Liver (tissue), 5 donors: ENCODE results near the gene IFNA10. TPM values are rescaled to one million over a fixed set of nuclear protein-coding genes. Genes with fewer than 3 reads are reported as not detected.

Source experiments
- polyA plus RNA-seq, 2 donors: library from polyadenylated mRNA; stranded (reverse) in 1 of 2; unstranded in 1 of 2; fragments of 200-250 nt in 1 of 2; fragments of >200 nt in 1 of 2; fragmentation: Nextera tagmentation in 1 of 2; extraction: Ambion mirVana in 1 of 2; gene quantifications; one replicate each; pipeline versions ENCODE4 v1.2.1 to v1.2.3, GENCODE V29; 2013 to 2015
- small RNA-seq: library from RNA; depleted of rRNA; stranded (forward); fragments of <200 nt; gene quantifications from one replicate; pipeline ENCODE3, GENCODE V24; 2014
- total RNA-seq, 2 donors: library from RNA; depleted of rRNA; stranded (reverse); fragments of >200 nt; gene quantifications; one replicate each; pipeline ENCODE4 v1.2.3, GENCODE V29; 2014
- donor health status: healthy.
- donor health status: healthy.
- donor health status: healthy.

The IFNA10 gene
- total and polyA plus RNA-seq, 4 donors: not detected

Small RNA genes within 50 kb of the gene (small RNA-seq; reads per million reads assigned to genes)
- gene RF00019: not detected

Other genes with a start within 250 kb of the IFNA10 start
- gene HACD4, start 175.5 kb downstream of the IFNA10 start, total RNA-seq: 1 to 10 TPM in 1 of 2 donors, under 1 TPM in 1; 0.67 to 2.2 TPM
- gene HACD4, start 175.5 kb downstream of the IFNA10 start, polyA plus RNA-seq: under 1 TPM; 0.25 to 0.31 TPM
- gene IFNB1, start 129.2 kb downstream of the IFNA10 start, total RNA-seq: not detected
- not detected for gene IFNB1, start 129.2 kb downstream of the IFNA10 start, polyA plus RNA-seq
- not detected for gene IFNW1, start 65.3 kb downstream of the IFNA10 start, total RNA-seq
- not detected for gene IFNW1, start 65.3 kb downstream of the IFNA10 start, polyA plus RNA-seq
- not detected for gene IFNA21, start 40.5 kb downstream of the IFNA10 start, total RNA-seq
- gene IFNA21, start 40.5 kb downstream of the IFNA10 start, polyA plus RNA-seq: not detected
- not detected for gene IFNA4, start 19.6 kb downstream of the IFNA10 start, total RNA-seq
- not detected for gene IFNA4, start 19.6 kb downstream of the IFNA10 start, polyA plus RNA-seq
- gene IFNA7, start 4.9 kb downstream of the IFNA10 start, total RNA-seq: not detected
- gene IFNA7, start 4.9 kb downstream of the IFNA10 start, polyA plus RNA-seq: not detected
- gene IFNA16, start 10.2 kb upstream of the IFNA10 start, total RNA-seq: not detected
- gene IFNA16, start 10.2 kb upstream of the IFNA10 start, polyA plus RNA-seq: not detected
- not detected for gene IFNA17, start 21.1 kb upstream of the IFNA10 start, total RNA-seq
- not detected for gene IFNA17, start 21.1 kb upstream of the IFNA10 start, polyA plus RNA-seq
- not detected for gene IFNA14, start 32.9 kb upstream of the IFNA10 start, total RNA-seq
- gene IFNA14, start 32.9 kb upstream of the IFNA10 start, polyA plus RNA-seq: not detected
- under 1 TPM in 1 of 2 donors, not detected in 1; 0.25 TPM for gene IFNA5, start 98.2 kb upstream of the IFNA10 start, total RNA-seq
- not detected for gene IFNA5, start 98.2 kb upstream of the IFNA10 start, polyA plus RNA-seq
- 10 to 100 TPM; 14.0 to 14.5 TPM for gene KLHL9, start 128.3 kb upstream of the IFNA10 start, total RNA-seq
- gene KLHL9, start 128.3 kb upstream of the IFNA10 start, polyA plus RNA-seq: 1 to 10 TPM; 5.6 to 5.7 TPM
- gene IFNA6, start 143.7 kb upstream of the IFNA10 start, total RNA-seq: not detected
- gene IFNA6, start 143.7 kb upstream of the IFNA10 start, polyA plus RNA-seq: not detected
- gene IFNA13, start 160.9 kb upstream of the IFNA10 start, total RNA-seq: not detected
- not detected for gene IFNA13, start 160.9 kb upstream of the IFNA10 start, polyA plus RNA-seq
- not detected for gene IFNA2, start 178.3 kb upstream of the IFNA10 start, total RNA-seq
- not detected for gene IFNA2, start 178.3 kb upstream of the IFNA10 start, polyA plus RNA-seq
- gene IFNA8, start 202.0 kb upstream of the IFNA10 start, total RNA-seq: not detected
- gene IFNA8, start 202.0 kb upstream of the IFNA10 start, polyA plus RNA-seq: not detected
- gene IFNA1, start 233.3 kb upstream of the IFNA10 start, total RNA-seq: not detected
- gene IFNA1, start 233.3 kb upstream of the IFNA10 start, polyA plus RNA-seq: not detected